GM12873 (cell line): ENCODE measurements around the gene PEX14.
A peak's percentile ranks its signal among the peaks of the same experiment; 100 is the strongest.

Experiments used
- CTCF ChIP-seq: IDR thresholded peaks from 2 replicates; pipeline ENCODE4 v1.5.1; 2012; ENCODE audit warnings: low read depth, mild to moderate bottlenecking, moderate library complexity, low read length, control low read depth; ENCODE audit not compliant: insufficient read depth; ENCODE audit errors: missing control alignments

Gene PEX14

GRCh38 chr1:10504249-10504648 is 29.5 kb downstream of the PEX14 start:
- no peak for TF ChIP-seq CTCF

GRCh38 chr1:10506677-10507047 is 31.9 kb downstream of the PEX14 start:
- TF ChIP-seq CTCF = no peak

GRCh38 chr1:10507111-10507879 is 32.5 kb downstream of the PEX14 start:
- peak; percentile 89 for TF ChIP-seq CTCF

GRCh38 chr1:10508511-10508951 is 33.8 kb downstream of the PEX14 start:
- TF ChIP-seq CTCF = no peak

GRCh38 chr1:10509809-10510509 is 35.2 kb downstream of the PEX14 start:
- no peak for TF ChIP-seq CTCF

GRCh38 chr1:10510520-10511493 is 36.1 kb downstream of the PEX14 start:
- no peak for TF ChIP-seq CTCF
